ENCODE results near the gene LAMA1. TPM values are rescaled to one million over a fixed set of nuclear protein-coding genes. Genes with fewer than 3 reads are reported as not detected.

LAMA1 gene
- total RNA-seq, 1 donor from 2014 or later, result 0.40 TPM

DNA sequence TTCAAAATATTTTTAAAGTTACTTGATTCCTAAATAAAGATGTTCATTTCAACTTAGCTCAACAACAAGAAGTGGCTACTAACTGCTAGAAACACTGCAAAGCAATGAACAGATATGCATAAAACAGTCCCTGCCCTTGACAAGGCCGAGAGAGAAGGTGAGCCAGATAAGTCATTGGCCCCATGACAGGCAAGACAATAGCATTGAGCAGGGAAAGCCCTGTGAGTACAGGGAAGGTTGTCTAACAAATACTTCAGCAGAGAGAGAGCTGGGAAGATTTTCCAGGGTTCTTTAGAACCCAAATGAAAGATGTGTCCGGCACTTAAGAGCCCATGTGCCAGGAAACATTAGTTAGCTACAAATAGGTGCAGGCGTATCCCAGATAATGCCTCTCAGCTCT lies 4.7 kb downstream of the LAMA1 start:
- DNase-seq (ENCODE audit: low spot score), result no peak
- intact Hi-C loops (cut with DNase I), result no loop called here

DNA sequence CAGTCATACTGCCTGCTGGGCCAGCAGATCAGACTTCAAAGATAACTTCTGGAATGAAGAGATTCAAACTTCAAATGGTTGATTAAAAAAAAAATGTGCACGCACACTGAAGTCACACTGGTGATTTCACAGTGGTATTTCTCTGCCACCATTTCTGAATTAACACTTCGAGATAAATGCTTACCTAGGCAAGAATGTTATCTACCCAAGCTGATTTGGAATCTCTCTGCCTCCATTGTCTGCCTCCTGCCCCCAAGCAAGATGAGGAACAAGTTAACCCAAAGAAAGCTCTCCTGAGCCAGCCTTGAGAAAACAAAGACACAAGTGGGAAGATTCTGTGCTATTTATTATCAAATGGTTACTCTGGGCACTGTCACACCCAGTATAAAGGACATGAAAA lies 6.5 kb downstream of the LAMA1 start:
- DNase-seq (ENCODE audit: low spot score), result no peak
- intact Hi-C loops (cut with DNase I), result no loop called here

DNA sequence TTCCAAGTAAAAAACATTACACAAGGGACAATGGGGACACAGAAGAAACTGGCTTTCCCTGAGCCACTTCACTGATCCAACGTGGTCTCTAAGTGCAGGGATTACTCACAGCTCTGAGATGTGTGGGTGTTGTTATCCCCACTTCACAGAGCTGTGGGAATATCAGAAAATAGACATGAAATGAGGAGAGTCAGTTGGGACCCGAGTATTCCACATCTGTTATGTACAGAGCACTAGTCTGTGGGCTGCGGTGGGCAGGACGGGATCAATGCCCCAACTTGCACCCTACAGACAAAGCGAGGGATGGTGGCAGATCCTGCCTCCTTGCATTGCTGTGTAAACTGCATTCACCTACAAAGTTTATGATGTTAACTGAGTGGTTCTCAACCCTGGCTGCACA lies 11.7 kb downstream of the LAMA1 start:
- intact Hi-C loops (cut with DNase I), result no loop called here
- DNase-seq (ENCODE audit: low spot score), result no peak

DNA sequence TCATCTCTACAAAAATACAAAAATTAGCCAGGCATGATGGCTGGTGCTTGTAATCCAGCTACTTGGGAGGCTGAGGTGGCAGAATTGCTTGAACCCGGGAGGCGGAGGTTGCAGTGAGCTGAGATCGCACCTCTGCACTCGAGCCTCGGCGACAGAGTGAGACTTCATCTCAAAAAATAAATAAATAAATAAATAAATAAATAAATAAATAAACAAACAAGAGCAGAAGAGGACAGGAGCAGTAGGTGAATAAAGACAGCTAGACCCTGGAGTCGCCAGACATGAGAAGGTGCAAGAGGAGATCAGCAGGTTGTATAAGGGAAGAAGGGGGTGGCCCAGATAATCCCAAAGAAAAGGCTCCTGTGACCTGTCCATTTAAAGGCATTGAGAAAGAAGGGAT lies 12.3 kb downstream of the LAMA1 start:
- intact Hi-C loops (cut with DNase I), result no loop called here

DNA sequence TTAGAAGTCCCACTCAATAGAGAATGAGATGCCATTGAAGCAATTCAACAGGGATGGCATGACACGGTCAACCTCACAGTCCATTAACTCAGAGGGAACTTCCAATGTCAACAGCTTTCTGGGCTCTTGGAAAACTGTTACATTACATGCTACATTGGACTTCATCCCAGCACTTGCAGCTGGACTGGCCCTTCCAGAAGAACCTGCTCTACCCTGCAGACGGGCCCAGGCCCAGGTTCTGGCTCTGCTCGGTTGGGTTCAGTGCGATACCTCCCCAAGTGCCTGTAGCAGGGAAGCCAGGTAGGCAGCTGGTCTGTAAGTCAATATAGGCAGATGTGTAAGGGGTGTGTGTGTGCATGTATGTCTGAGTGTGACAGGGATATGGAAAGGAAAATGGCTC lies 12.9 kb downstream of the LAMA1 start:
- DNase-seq (ENCODE audit: low spot score), result no peak
- intact Hi-C loops (cut with DNase I), result no loop called here

More for the DNA sequence above, 12.3 kb downstream of the LAMA1 start:
- no peak for DNase-seq (ENCODE audit: low spot score)

DNA sequence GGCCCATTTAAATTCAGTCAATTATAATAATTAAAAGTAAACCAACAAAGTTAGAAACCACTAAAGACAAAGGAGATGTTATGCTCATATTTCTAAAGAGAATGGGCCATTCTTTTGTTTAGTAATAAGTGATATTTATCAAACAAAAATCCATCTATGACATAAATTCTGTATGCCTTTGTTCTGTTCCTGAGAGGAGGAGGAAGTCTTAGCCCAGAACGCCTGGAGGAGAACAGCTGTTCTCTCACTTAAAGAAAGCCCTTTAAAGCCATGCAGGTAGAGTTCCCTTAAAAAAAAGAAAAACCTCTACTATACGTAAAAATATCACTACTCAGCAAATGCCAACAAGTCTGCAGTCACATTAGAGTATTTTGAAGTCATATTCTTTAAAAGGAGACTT lies 15.5 kb downstream of the LAMA1 start:
- DNase-seq (ENCODE audit: low spot score), result no peak
- intact Hi-C loops (cut with DNase I), result no loop called here

DNA sequence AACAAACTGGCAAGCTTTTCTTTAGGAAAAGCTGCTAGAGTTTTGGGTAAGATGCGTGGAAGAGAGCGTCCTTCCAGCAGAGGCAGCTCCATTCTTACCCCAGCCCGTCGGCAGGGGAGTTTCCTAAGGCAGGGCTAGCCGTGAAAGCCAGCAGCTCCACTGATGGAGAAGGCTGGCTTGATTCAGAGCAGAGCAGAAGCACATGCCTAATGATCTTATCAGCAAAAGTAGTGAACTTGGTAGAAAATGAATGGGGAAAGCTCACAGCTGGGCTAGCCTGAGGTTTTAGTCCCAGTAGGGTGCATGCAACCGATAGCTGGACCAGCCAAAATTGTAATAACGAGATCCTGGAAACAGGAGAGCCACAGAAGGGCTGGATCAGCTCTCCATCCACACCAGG lies 20.8 kb downstream of the LAMA1 start:
- no peak for DNase-seq (ENCODE audit: low spot score)
- intact Hi-C loops (cut with DNase I), result no loop called here

DNA sequence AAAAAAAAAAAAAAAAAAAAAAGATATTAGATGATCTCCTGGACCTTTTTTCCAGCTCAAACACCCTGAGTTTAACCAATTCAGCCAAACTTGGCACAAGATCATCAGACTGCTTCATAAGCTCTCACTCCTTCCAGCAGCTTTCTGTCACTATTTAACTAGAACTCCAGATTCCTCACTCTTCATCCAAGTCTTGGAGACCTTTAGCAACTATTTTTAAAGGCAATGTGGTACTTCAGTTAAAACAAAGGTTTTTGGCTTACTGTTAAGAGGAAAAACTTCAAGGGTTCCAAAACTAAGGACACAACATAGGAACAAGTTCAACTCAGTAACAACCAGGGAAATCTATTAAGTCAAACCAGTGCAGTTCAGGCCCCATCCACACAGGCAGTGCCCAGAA lies 23.2 kb downstream of the LAMA1 start:
- intact Hi-C loops (cut with DNase I), result no loop called here
- DNase-seq (ENCODE audit: low spot score), result no peak

DNA sequence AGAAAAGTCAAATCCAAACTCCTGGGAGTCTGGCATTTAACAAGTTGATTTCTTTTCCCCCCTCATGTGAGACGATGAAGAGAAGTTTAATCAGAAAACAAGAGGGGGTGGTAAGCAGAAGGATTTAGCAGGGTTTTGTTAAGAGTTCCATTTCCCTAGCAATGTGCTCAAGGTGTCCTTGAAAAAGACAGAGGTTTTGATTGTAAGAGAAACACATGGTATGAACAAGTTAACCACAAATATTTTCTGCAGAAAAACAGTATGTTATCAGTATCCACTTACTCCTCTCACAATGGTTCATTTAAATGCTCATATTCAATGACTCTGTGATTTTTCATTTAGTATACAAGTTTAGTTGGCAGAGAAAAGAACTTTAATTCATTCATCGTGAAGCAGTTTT lies 26.8 kb downstream of the LAMA1 start:
- intact Hi-C loops (cut with DNase I), result no loop called here
- no peak for DNase-seq (ENCODE audit: low spot score)

DNA sequence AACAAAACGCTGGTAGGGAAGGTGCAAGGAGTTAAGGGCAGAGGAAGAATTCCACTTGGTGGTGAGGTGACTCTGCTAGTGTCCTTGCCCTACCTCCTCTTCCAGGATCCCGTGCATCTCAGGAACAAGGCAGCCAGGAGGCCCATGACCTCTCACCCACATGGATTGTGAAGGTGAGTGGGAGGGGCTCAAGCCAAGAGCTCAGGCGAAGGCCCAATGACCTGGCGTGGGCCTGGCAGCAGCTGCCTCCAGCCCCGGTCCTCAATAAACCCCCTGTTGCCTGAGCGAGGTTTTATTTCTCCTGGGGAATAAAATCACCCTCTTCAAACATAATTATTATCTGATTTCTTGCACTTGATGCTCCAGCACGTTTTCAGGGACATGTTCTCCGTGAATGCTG lies 28.2 kb downstream of the LAMA1 start:
- intact Hi-C loops (cut with DNase I), result no loop called here
- no peak for DNase-seq (ENCODE audit: low spot score)

DNA sequence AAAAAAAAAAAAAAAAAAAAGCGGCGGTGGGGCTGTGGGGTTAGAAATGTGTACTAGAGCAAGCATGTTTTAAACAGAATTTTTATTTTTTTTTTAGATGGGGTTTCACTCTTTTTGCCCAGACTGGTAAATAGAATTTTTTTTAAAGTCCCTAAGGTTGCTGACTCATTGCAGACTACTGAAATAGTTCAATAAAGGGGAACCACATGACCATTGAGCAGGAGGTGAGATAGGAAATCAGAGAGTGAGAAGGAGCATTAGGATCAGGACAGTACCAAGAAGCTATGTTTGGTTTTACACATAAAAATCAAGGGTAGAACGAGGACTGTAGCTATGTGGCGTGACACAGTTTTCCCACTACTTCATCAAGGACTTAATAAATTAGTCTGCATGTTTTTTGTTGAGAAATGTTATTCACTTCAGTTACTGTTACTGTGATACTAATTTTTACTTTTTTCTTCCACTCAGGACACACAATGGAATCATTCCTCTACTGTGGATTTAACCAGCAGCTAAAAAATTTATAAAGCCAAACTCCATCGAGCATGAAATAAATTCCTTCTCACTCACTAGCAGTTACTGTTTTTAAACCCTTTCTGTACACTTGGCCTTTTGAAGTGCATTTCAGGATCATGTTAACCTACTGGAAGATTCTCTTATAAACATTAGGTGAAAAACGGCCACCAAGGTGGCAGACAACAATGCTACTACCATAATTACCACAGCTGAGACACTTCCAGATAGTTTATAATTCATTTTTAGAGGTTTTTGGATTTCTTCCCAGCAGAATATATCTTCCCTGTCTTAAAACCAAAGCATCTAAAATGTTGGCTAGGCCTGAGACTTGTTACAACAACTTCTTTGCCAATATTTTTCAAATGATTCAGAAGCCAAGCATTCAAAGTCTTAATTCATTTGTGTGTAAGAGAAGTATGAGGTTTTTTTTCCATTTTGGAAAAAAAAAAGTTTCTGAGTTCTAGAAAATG lies 33.2 kb downstream of the LAMA1 start:
- intact Hi-C loops (cut with DNase I), result no loop called here
- DNase-seq (ENCODE audit: low spot score), result no peak

DNA sequence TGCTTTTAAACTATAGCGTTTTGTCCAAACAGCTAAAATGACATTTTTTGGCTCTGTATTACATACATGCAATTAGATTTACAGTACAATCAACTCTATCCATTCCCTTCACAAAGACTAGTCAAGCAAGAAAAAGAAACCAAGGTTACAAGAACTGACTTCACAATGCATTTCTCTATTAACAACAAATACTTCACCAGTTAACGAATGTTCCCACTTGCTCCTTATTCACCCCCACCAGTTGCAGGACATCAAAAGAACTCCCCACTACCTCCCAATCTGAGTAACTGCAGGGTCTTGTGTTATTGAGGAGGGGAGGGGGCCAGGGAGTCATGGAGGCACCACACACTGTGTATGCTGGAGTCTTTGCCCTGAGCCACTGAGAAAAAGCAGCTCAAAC lies 34.9 kb downstream of the LAMA1 start:
- intact Hi-C loops (cut with DNase I), result no loop called here
- no peak for DNase-seq (ENCODE audit: low spot score)

DNA sequence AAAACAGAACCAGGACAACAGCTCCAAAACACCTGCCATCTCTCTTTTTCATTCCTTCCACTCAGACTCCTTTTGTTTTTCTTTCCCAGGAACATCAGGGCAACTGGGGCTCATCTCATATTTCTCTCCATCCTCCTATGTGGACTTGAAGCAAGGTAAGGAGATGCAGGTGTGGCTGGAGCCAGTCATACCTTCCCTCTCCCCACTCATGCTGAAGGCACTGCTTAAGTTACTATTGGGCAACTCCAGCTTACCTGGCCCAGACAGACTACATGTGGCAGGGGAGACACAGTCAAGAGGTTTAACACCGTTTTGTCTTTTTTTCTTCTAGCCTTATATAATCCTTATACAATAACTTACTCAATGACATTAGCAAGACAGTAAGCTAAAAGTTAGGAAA lies 38.4 kb downstream of the LAMA1 start:
- intact Hi-C loops (cut with DNase I), result no loop called here
- DNase-seq (ENCODE audit: low spot score), result no peak

DNA sequence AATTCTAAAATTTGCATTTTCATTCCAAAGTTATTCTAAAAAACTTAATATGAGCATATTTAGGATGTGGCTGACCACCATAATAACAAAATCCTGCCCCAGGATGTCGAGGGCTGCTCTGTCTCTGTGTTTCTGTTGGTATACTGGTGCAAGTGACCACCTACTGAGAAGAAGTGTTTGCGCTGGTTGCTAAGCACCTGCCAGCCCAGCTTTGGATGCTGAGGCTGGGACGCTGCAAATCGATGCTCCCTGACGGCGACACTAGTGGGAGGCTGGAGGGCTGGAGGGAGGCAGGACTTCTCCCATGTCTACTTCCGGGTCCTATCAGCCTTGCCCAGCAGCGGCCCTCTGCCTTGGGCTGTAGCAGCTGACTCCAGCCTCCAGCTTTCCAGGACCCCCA lies 45.0 kb downstream of the LAMA1 start:
- intact Hi-C loops (cut with DNase I), result no loop called here

DNA sequence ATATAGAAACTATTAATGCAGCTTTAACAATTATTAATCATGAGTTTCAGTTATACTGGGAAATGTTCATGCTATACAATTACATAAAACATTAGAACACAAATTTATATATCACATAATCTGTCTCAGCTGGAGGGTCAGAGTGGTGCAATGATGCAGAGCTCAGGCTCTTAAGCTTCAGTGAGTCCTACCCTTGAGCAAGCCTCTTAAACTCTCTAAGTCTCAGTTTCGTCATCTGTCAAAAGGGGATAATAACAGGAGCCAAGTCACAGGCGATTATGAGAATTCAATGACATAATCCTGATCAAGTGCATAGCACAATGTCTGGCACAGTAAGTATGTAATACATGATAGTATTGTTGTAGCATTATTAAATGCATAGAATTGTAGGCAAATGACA lies 46.0 kb downstream of the LAMA1 start:
- intact Hi-C loops (cut with DNase I), result no loop called here
- DNase-seq (ENCODE audit: low spot score), result no peak

More for the DNA sequence above, 45.0 kb downstream of the LAMA1 start:
- DNase-seq (ENCODE audit: low spot score), result no peak

DNA sequence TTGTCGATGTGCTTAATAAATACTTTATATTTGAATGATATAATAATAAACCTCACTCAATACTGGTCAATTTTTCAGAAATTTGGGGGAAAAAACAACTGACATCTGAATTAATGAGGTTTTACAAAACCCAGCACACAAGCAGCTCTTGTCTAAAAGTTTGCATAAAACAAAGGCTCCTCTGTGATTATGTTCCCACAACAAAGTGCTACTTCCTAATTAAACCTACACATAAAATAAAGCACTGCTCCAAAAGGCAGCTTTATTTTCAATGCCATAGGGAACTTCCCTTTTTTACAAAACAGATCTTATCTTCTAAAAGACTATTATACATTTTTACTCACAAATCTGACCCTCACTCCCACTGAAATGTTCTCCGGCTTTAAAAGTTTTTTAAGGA lies 47.1 kb downstream of the LAMA1 start:
- intact Hi-C loops (cut with DNase I), result no loop called here
- DNase-seq (ENCODE audit: low spot score), result no peak

DNA sequence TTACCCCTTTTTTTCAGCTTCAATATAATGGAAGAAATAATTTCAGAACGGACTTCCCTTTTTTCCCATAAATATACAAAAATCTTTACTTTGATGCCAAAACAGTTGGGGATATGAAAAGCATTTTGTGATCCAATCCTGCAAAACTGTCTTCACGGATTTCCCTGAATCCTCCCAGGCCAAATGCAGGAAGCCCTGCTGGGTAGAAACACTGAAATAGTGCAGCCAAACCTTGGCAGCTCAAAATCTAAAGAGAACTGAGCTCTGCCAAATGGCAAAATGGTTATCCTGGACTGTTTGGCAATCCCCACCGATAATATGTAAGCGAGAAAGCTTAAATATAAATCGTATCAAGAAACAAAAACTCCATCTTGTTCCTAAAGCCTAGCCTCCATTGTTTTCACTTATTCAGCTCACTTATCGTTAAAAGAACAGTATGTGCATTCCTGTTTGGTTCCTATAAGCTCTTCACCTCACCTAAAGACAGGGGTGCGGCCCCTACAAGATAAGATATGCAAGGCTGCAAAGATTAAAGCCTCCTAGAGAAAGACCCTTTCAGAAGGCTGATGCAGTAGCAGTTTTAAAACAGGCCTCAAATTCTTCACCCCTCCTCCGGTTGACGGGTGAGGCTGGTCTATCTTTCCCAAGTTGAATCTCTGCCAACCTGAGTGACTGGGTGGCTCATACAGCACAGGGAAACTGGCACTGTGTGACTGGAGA lies 48.6 kb downstream of the LAMA1 start:
- no peak for DNase-seq (ENCODE audit: low spot score)
- intact Hi-C loops (cut with DNase I), result no loop called here

DNA sequence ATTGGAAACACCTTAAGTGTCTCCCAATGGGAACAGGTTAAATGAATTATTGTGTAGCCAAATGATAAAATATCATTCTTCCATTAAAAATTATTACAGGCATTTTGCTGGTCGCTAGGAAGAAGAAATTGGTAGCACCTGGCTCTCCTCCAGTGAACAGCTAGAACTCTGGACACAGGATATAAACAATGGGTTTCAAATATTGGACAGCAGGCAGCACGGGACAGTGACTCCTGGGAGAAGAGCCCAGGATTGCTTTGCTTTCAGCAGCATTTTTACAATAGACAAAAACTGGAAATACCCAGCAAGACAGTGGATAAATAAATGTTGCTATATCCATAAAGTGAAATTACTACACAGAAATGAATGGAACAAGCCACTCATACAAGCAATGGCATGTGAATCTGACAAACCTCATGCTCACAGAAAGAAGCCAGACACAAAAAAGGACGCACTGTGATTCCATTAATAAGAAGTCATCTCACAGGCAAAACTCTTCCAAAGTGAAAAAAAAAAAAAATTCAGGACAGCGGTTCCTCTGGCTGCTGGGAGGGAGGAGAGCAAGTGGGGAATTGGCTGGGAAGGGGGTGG lies 50.5 kb downstream of the LAMA1 start:
- intact Hi-C loops (cut with DNase I), result no loop called here
- no peak for DNase-seq (ENCODE audit: low spot score)

DNA sequence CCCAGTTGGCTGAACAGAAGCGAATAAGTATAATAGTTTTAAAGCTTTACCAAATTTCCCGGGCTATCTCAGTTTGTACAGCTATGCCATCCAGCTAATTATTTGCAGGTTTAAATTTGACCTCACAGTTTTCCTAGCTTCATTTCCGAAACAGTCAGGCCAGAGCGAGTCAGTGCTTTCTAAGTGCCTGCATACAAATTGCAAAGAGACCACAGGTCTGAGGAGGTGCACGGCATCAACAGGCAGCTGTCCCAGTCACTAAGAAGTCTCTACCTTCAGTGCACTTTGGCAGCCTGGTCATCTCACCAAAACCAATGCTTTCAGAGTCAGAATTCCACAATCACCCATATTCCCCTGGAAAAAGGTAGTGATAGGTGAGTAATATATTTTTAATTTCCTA lies 51.9 kb downstream of the LAMA1 start:
- DNase-seq (ENCODE audit: low spot score), result no peak
- intact Hi-C loops (cut with DNase I), result no loop called here

DNA sequence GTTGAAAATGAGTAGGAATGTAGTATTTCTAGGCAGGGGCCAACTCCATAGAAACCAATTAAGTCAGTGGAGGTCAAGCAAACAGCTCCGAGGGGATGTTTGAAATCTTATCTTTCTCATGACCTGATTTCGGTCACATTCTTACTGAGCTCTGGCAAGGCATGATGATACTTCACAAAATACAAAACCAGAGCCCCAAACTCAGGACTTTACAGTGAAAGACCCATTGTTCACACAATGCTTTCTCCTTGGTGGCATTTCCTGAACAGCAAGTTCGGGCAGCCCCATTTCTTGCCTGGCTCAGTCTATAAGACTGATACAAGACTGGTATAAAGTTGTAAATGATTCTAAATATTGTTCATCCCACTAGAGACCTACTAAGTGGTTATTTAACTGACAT lies 53.3 kb downstream of the LAMA1 start:
- DNase-seq (ENCODE audit: low spot score), result no peak
- intact Hi-C loops (cut with DNase I), result no loop called here

DNA sequence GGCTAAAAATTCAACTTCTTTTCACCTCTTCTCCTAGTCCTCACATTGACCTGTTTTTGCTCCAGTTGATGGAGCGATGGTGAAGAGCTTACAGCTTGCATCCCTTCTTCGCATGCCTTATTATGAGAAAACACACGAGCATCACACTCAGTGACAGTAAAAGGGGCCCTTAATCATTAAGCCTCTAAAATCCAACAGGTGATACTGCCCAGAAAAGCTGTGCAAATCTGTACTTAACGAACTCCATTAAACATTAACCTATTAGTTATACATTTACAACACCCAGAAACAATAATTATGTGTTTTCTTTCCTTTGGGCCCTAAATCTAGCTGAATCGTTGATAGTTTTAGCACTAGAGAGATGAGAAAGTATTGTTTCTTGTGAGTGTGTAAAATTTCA lies 54.8 kb downstream of the LAMA1 start:
- intact Hi-C loops (cut with DNase I), result no loop called here

More for the DNA sequence above, 54.8 kb downstream of the LAMA1 start:
- DNase-seq (ENCODE audit: low spot score), result no peak

Measured in cardiac septum (tissue), 1 donor.